ENCODE measurements around the gene RHBDL3.

DNA sequence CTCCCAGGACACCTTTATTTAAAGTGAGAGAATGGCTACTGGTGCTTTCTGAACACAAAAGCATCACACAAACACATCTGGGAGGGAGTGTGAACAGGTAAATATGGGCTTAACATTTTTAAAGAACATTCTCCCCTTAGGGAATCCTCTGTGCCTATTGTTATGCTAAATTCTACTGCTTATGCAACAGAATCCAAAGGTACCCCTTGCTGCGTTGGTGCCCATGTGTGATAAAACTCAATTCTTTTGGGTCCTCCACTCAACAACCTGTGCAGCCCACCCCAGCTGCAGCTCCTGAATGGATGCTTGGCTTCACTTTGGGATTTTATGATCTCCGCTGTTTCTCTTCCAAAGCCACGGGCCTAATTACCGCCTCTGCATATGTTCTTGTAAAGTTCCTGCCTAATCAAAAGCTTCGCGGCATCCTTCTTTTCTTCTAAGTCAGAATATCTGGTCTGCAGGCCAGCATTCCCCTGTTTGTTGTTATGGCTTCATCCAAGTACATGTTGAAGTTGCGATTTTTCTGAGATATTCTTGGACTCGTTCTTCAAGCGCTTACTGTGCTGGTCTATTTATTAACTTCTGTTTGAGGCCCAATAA is 23.9 kb downstream of the RHBDL3 start:
- TF ChIP-seq, protein P1, sequence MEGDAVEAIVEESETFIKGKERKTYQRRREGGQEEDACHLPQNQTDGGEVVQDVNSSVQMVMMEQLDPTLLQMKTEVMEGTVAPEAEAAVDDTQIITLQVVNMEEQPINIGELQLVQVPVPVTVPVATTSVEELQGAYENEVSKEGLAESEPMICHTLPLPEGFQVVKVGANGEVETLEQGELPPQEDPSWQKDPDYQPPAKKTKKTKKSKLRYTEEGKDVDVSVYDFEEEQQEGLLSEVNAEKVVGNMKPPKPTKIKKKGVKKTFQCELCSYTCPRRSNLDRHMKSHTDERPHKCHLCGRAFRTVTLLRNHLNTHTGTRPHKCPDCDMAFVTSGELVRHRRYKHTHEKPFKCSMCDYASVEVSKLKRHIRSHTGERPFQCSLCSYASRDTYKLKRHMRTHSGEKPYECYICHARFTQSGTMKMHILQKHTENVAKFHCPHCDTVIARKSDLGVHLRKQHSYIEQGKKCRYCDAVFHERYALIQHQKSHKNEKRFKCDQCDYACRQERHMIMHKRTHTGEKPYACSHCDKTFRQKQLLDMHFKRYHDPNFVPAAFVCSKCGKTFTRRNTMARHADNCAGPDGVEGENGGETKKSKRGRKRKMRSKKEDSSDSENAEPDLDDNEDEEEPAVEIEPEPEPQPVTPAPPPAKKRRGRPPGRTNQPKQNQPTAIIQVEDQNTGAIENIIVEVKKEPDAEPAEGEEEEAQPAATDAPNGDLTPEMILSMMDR (IDR thresholded peaks at IDR 0.05), result no peak
- TF ChIP-seq EP300 (IDR thresholded peaks at IDR 0.05) (no peak), POLR2A (IDR thresholded peaks at IDR 0.05) (no peak)

All from ovary (tissue), 3 donors.